K562 (cell line): ENCODE measurements around the gene FAM83B. TPM values are rescaled to one million over a fixed set of nuclear protein-coding genes. Genes with fewer than 3 reads are reported as not detected.

Experiments
- ATAC-seq: fragments of 200-7000 bp; cut with Tn5 transposase; 3 replicates; pipeline ENCODE4 v1.9.1; 2020; ENCODE audit warnings: moderate library complexity
- BruUV-seq: library from RNA; stranded (reverse); fragments of 400-500 nt; replicated peaks from 2 replicates; lab custom pipeline; 2021; lab: Mats Ljungman, UMichigan
- CTCF ChIA-PET: fragments of 300-600 bp; formaldehyde crosslinking; extraction: SDS; loops from one replicate; lab custom pipeline; 2021; ENCODE audit warnings: low intra/inter-chr PET ratio; lab: Yijun Ruan, JAX
- POLR2A ChIA-PET: fragments of 300-600, 350-650 bp; sonication (Branson Sonifier 250); formaldehyde crosslinking; extraction: SDS; loops from one replicate; lab custom pipeline; 2021; ENCODE audit warnings: antibody characterized with exemption, inconsistent platforms; lab: Yijun Ruan, JAX
- DNase-seq, 4 experiments: peaks; one replicate each; pipeline versions ENCODE4 v3.0.0 to v3.0.0-alpha.2; 2011 to 2018; ENCODE audit warnings: low spot score in 3 of 4, mixed read lengths in 3 of 4; ENCODE audit errors: extremely low read depth in 1 of 4
- FAIRE-seq: peaks from 2 replicates; lab custom pipeline; 2011; peaks lifted over from hg19 to GRCh38; lab: Jason Lieb, UNC
- H2AFZ ChIP-seq: 2 replicates; pipeline ENCODE4 v1.6.0; 2011; ENCODE audit warnings: low read depth, low read length, control low read depth, inconsistent platforms
- H3K27ac ChIP-seq: fragments of 200-600 bp; 3 replicates; pipeline ENCODE4 v1.8.0; 2011; ENCODE audit warnings: low read depth, mild to moderate bottlenecking, control low read depth, inconsistent platforms, low read length, moderate library complexity, mixed read lengths; ENCODE audit errors: extremely low read depth
- H3K27me3 ChIP-seq, 2 experiments: fragments of 300-600 bp in 1 of 2; 2 replicates in 1 of 2; 3 replicates in 1 of 2; pipeline versions ENCODE4 v1.6.0 to v1.8.0; 2011; ENCODE audit warnings: inconsistent platforms in 2 of 2, low read length in 2 of 2, mild to moderate bottlenecking in 1 of 2, mixed read lengths in 1 of 2, moderate library complexity in 1 of 2; ENCODE audit not compliant: control insufficient read depth in 2 of 2, insufficient read depth in 2 of 2
- H3K36me3 ChIP-seq: fragments of 300-600 bp; 3 replicates; pipeline ENCODE4 v1.8.0; 2011; ENCODE audit warnings: mild to moderate bottlenecking, low read length, inconsistent platforms; ENCODE audit not compliant: control insufficient read depth, insufficient read depth
- H3K4me1 ChIP-seq, 2 experiments: fragments of 200-600 bp in 1 of 2; replicated peaks in 1 of 2; 2 replicates in 1 of 2; 3 replicates in 1 of 2; pipeline versions ENCODE4 v1.5.1 to v1.8.0; 2011; ENCODE audit warnings: inconsistent platforms in 2 of 2, low read length in 2 of 2, mild to moderate bottlenecking in 1 of 2, mixed read lengths in 1 of 2, moderate library complexity in 1 of 2; ENCODE audit not compliant: control insufficient read depth in 2 of 2, insufficient read depth in 2 of 2
- H3K4me2 ChIP-seq: 2 replicates; pipeline ENCODE4 v1.6.1; 2011; ENCODE audit warnings: low read length, control low read depth, inconsistent platforms, mixed read lengths; ENCODE audit not compliant: insufficient read depth
- H3K4me3 ChIP-seq: fragments of 200-600 bp; sonication (generic), shearing (Covaris generic); 2 replicates; pipeline ENCODE4 v1.5.1; 2016; ENCODE audit warnings: control low read depth, inconsistent platforms
- H3K79me2 ChIP-seq: fragments of 200-600 bp; 3 replicates; pipeline ENCODE4 v1.8.0; 2011; ENCODE audit warnings: low read length, inconsistent platforms; ENCODE audit not compliant: control insufficient read depth, insufficient read depth
- H3K9ac ChIP-seq, 2 experiments: 2 replicates each; pipeline versions ENCODE4 v1.6.0 to v1.6.1; 2011; ENCODE audit warnings: low read depth in 2 of 2, low read length in 2 of 2, control low read depth in 1 of 2, inconsistent platforms in 1 of 2, mild to moderate bottlenecking in 1 of 2, mixed read lengths in 1 of 2; ENCODE audit not compliant: insufficient read depth in 1 of 2
- H3K9me1 ChIP-seq: one replicate; pipeline ENCODE4 v1.6.0; 2011; ENCODE audit warnings: inconsistent platforms, mild to moderate bottlenecking, low read length, moderate library complexity; ENCODE audit not compliant: control insufficient read depth, insufficient read depth
- H3K9me3 ChIP-seq: replicated peaks from 2 replicates; pipeline ENCODE4 v1.5.1; 2011; ENCODE audit warnings: low read depth, low read length, inconsistent platforms; ENCODE audit not compliant: control insufficient read depth, insufficient read depth
- H4K20me1 ChIP-seq: replicated peaks from 2 replicates; pipeline ENCODE4 v1.6.1; 2011; ENCODE audit warnings: low read length, inconsistent platforms, mixed read lengths; ENCODE audit not compliant: control insufficient read depth, insufficient read depth
- ATF3 ChIP-seq, 2 experiments: fragments of 450-650 bp in 1 of 2; sonication (generic) in 1 of 2; formaldehyde crosslinking in 1 of 2; IDR thresholded peaks in 1 of 2; conservative IDR thresholded peaks in 1 of 2; 2 replicates each; pipeline versions ENCODE4 v1.6.1 to v1.8.1; 2016 to 2023; ENCODE audit warnings: mild to moderate bottlenecking in 2 of 2, moderate library complexity in 2 of 2, inconsistent platforms in 1 of 2, missing genetic modification reagents in 1 of 2
- CREB1 ChIP-seq, 2 experiments: sonication (generic) in 1 of 2; formaldehyde crosslinking in 1 of 2; IDR thresholded peaks; 2 replicates each; pipeline versions ENCODE4 v1.6.1 to v1.8.0; 2012 to 2022; ENCODE audit warnings: inconsistent platforms in 1 of 2, mild to moderate bottlenecking in 1 of 2, missing genetic modification reagents in 1 of 2, moderate library complexity in 1 of 2
- DACH1 ChIP-seq: fragments of 450-650 bp; IDR thresholded peaks from 2 replicates; pipeline ENCODE4 v1.6.1; 2018; ENCODE audit not compliant: partially characterized antibody
- ETV6 ChIP-seq, 3 experiments: fragments of 150-350 bp in 1 of 3; sonication (generic) in 1 of 3; formaldehyde crosslinking in 1 of 3; IDR thresholded peaks; 2 replicates each; pipeline versions ENCODE4 v1.6.1 to v1.8.0; 2014 to 2022; ENCODE audit warnings: borderline replicate concordance in 2 of 3, low read depth in 2 of 3, antibody characterized with exemption in 1 of 3, low read length in 1 of 3, mild to moderate bottlenecking in 1 of 3, missing genetic modification reagents in 1 of 3
- EWSR1 ChIP-seq: fragments of 450-650 bp; IDR thresholded peaks from 2 replicates; pipeline ENCODE4 v1.6.1; 2018; ENCODE audit warnings: borderline replicate concordance, mild to moderate bottlenecking, low read depth, moderate library complexity; ENCODE audit not compliant: partially characterized antibody
- FOXJ3 ChIP-seq: sonication (generic); formaldehyde crosslinking; IDR thresholded peaks from 2 replicates; pipeline ENCODE4 v1.4.0; 2020; ENCODE audit warnings: mild to moderate bottlenecking, missing genetic modification reagents
- GATAD2B ChIP-seq: fragments of 450-650 bp; IDR thresholded peaks from 2 replicates; pipeline ENCODE4 v1.6.1; 2017; ENCODE audit warnings: mild to moderate bottlenecking, borderline replicate concordance
- HNRNPUL1 ChIP-seq: fragments of 200-400 bp; formaldehyde crosslinking; IDR thresholded peaks from 2 replicates; pipeline ENCODE4 v1.6.1; 2017; ENCODE audit warnings: low read length
- NCOA1 ChIP-seq: fragments of 450-650 bp; IDR thresholded peaks from 2 replicates; pipeline ENCODE4 v1.6.1; 2016; ENCODE audit warnings: low read depth
- NUFIP1 ChIP-seq: fragments of 450-650 bp; IDR thresholded peaks from 2 replicates; pipeline ENCODE4 v1.6.1; 2018; ENCODE audit not compliant: partially characterized antibody
- TSC22D4 ChIP-seq: fragments of 450-650 bp; IDR thresholded peaks from 2 replicates; pipeline ENCODE4 v1.6.1; 2016; ENCODE audit warnings: missing genetic modification characterization, missing biosample characterization, control low read depth
- ZFP36 ChIP-seq: fragments of 150-350 bp; IDR thresholded peaks from 2 replicates; pipeline ENCODE4 v1.6.1; 2018; ENCODE audit warnings: low read length, low read depth; ENCODE audit not compliant: partially characterized antibody
- ZNF239 ChIP-seq: fragments of 250-450 bp; sonication (Bioruptor Pico); IDR thresholded peaks from 2 replicates; pipeline ENCODE4 v1.4.0; 2020; ENCODE audit warnings: mild to moderate bottlenecking
- ZNF699 ChIP-seq: fragments of 250-450 bp; sonication (Bioruptor Pico); IDR thresholded peaks from 2 replicates; pipeline ENCODE4 v1.8.0; 2021; ENCODE audit warnings: mild to moderate bottlenecking, moderate library complexity; ENCODE audit not compliant: insufficient replicate concordance
- ZNF75A ChIP-seq: fragments of 450-650 bp; formaldehyde crosslinking; IDR thresholded peaks from 2 replicates; pipeline ENCODE4 v1.4.0; 2020; ENCODE audit warnings: mild to moderate bottlenecking
- ZSCAN29 ChIP-seq: fragments of 450-650 bp; IDR thresholded peaks from 2 replicates; pipeline ENCODE4 v1.6.1; 2017
- ZZZ3 ChIP-seq: fragments of 450-650 bp; IDR thresholded peaks from 2 replicates; pipeline ENCODE4 v1.6.1; 2016; ENCODE audit warnings: antibody characterized with exemption, mild to moderate bottlenecking, moderate library complexity
- WGBS: fragments of 100-300 bp; shearing (Covaris generic); methylation state at CpG from one replicate; pipeline ENCODE4 v1.1.6; 2016; ENCODE audit warnings: low coverage, mixed read lengths; ENCODE audit not compliant: insufficient coverage; ENCODE audit errors: missing lambda C conversion rate; 5-methylcytosine and 5-hydroxymethylcytosine counted together
- in situ Hi-C: fragments of 300-500 bp; cut with MboI; formaldehyde crosslinking; loops from 4 replicates; pipeline ENCODE4 v1.15.0; 2018; ENCODE audit warnings: inconsistent platforms, mixed read lengths
- intact Hi-C: fragments of 100-400 bp; cut with micrococcal nuclease; formaldehyde crosslinking; loops from 2 replicates; pipeline ENCODE4 v1.14.2; 2022
- polyA plus RNA-seq, 8 experiments: library from polyadenylated mRNA; depleted of rRNA in 4 of 8; stranded (reverse) in 5 of 8; unstranded in 3 of 8; fragments of >200 nt; fragmentation: Nextera tagmentation in 2 of 8; fragmentation: Illumina TruSeq in 1 of 8; extraction: Ambion mirVana in 2 of 8; extraction: Trizol in 1 of 8; gene quantifications; 2 replicates each; pipeline versions ENCODE4 v1.2.1 to v1.2.3, GENCODE V29; 2011 to 2014; ENCODE audit warnings: inconsistent platforms in 1 of 8, missing spikeins in 1 of 8
- total RNA-seq, 7 experiments: library from RNA; depleted of rRNA in 6 of 7; stranded (reverse); fragments of >200 nt in 6 of 7; fragmentation: Illumina TruSeq in 2 of 7; extraction: Trizol in 2 of 7; gene quantifications; 2 replicates each; pipeline versions ENCODE4 v1.2.1 to v1.2.3, GENCODE V29; 2011 to 2021; ENCODE audit warnings: low replicate concordance in 1 of 7
- TF ChIP-seq, protein P1 (sequence below): fragments of 250-450 bp; sonication (Bioruptor Pico); IDR thresholded peaks from 2 replicates; pipeline ENCODE4 v1.6.1; 2021; ENCODE audit warnings: mild to moderate bottlenecking
- TF ChIP-seq, protein P2 (sequence below): sonication (generic); formaldehyde crosslinking; IDR thresholded peaks from 2 replicates; pipeline ENCODE4 v1.8.0; 2022; ENCODE audit warnings: mild to moderate bottlenecking, missing genetic modification reagents, borderline replicate concordance

The FAM83B gene
- total and polyA plus RNA-seq, 9 of the 15 experiments (the other 6 are each of a cell fraction or from before 2014, with no cell fraction given) = not detected

GRCh38 chr6:54875539-54875938 lies 29.0 kb downstream of the FAM83B start:
- Histone ChIP-seq H3K9me3 (no peaks in the 10 kb centered on the region), H3K27me3 (no peaks in the 10 kb centered on the region), H3K36me3 (no peaks in the 10 kb centered on the region), H3K27ac (no peak overlapping the region), H4K20me1 (no peaks in the 10 kb centered on the region), H3K9ac (no peak overlapping the region), H3K4me1 (no peaks in the 10 kb centered on the region), H3K9me1 (no peaks in the 10 kb centered on the region), H3K79me2 (no peaks in the 10 kb centered on the region), H2AFZ (no peak overlapping the region), H3K4me3 (no peak overlapping the region), H3K4me2 (no peak overlapping the region)
- intact Hi-C loops = no loop called here
- no peak for FAIRE-seq
- 0% methylated on average over 2 of the region's 3 CpGs for WGBS
- no peak for ATAC-seq
- DNase-seq = no peak
- BruUV-seq = no TSS peak
- POLR2A ChIA-PET = no interaction called here
- CTCF ChIA-PET = no interaction called here
- in situ Hi-C loops = no loop called here
- TF ChIP-seq TSC22D4 (no peak), ETV6 (IDR thresholded peaks at IDR 0.05; ENCODE audit: borderline replicate concordance in 1 of 2, low read depth in 2 of 2, low read length in 1 of 2) (no peak), ETV6 (CRISPR knock-in tag; IDR thresholded peaks at IDR 0.05; ENCODE audit: borderline replicate concordance) (no peak), ZSCAN29 (no peak), ZNF239 (CRISPR knock-in tag) (no peak), HNRNPUL1 (no peak), ATF3 (IDR thresholded peaks at IDR 0.05) (no peak), ATF3 (CRISPR knock-in tag; conservative IDR thresholded peaks at IDR 0.05) (no peak), EWSR1 (no peak), CREB1 (IDR thresholded peaks at IDR 0.05) (no peak), CREB1 (CRISPR knock-in tag; IDR thresholded peaks at IDR 0.05) (no peak), ZZZ3 (no peak), GATAD2B (no peak), NUFIP1 (no peak), DACH1 (no peak), NCOA1 (no peak), FOXJ3 (CRISPR knock-in tag) (no peak), ZFP36 (no peak), ZNF699 (no peak), ZNF75A (CRISPR knock-in tag) (no peak)
- TF ChIP-seq, protein P1, sequence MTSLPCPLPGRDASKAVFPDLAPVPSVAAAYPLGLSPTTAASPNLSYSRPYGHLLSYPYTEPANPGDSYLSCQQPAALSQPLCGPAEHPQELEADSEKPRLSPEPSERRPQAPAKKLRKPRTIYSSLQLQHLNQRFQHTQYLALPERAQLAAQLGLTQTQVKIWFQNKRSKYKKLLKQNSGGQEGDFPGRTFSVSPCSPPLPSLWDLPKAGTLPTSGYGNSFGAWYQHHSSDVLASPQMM (CRISPR knock-in tag) = no peak
- TF ChIP-seq, protein P2, sequence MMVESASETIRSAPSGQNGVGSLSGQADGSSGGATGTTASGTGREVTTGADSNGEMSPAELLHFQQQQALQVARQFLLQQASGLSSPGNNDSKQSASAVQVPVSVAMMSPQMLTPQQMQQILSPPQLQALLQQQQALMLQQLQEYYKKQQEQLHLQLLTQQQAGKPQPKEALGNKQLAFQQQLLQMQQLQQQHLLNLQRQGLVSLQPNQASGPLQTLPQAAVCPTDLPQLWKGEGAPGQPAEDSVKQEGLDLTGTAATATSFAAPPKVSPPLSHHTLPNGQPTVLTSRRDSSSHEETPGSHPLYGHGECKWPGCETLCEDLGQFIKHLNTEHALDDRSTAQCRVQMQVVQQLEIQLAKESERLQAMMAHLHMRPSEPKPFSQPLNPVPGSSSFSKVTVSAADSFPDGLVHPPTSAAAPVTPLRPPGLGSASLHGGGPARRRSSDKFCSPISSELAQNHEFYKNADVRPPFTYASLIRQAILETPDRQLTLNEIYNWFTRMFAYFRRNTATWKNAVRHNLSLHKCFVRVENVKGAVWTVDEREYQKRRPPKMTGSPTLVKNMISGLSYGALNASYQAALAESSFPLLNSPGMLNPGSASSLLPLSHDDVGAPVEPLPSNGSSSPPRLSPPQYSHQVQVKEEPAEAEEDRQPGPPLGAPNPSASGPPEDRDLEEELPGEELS (CRISPR knock-in tag) = no peak
